ENCODE measurements around the gene SPACDR.

DNA sequence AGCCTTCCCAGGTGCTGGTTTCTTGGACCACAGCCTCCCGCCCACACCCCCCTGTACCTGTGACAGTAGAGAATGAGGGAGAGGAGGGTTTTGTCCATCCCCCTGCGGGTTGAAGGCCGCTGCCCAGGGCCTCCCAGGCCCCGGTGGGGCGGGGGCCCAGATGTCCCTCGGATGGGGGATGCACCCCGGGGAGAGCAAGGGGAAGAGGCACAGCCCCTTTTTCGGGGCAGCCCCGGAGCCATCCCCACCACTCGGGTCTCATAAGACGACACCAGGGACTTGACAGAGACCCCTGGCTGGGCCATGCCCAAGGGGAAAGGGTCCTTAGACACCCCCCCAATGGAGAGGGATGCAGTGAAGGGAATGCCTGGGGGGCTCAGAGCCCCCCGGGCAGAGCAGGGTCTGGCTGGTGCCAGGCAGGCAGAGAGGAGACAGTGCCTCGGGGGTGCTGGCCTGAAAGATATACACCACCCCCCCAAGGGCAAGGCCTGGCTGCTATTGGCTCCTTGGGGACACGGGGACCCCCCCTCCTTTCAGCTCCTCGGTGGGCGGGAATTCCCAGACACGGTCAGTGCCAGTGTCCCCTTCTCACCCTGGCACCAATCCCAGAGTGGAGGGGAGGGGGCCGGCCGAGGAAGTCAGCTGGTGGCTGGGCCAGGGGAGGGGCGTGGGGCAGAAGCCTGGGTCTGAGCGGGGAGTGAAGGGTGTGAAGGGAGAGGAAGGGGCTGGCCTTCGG, 3.7 kb upstream of the SPACDR start:
- TF ChIP-seq, protein P1, sequence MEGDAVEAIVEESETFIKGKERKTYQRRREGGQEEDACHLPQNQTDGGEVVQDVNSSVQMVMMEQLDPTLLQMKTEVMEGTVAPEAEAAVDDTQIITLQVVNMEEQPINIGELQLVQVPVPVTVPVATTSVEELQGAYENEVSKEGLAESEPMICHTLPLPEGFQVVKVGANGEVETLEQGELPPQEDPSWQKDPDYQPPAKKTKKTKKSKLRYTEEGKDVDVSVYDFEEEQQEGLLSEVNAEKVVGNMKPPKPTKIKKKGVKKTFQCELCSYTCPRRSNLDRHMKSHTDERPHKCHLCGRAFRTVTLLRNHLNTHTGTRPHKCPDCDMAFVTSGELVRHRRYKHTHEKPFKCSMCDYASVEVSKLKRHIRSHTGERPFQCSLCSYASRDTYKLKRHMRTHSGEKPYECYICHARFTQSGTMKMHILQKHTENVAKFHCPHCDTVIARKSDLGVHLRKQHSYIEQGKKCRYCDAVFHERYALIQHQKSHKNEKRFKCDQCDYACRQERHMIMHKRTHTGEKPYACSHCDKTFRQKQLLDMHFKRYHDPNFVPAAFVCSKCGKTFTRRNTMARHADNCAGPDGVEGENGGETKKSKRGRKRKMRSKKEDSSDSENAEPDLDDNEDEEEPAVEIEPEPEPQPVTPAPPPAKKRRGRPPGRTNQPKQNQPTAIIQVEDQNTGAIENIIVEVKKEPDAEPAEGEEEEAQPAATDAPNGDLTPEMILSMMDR (IDR thresholded peaks at IDR 0.05) = no peak
- TF ChIP-seq POLR2AphosphoS5 (IDR thresholded peaks at IDR 0.05) = no peak
- no peak for TF ChIP-seq POLR2A (IDR thresholded peaks at IDR 0.05; ENCODE audit: low read depth)

Measured in esophagus muscularis mucosa (tissue), 3 donors.